Stimulated activated CD4-positive, alpha-beta T cell treated with anti-CD3 and anti-CD28 coated beads, Interleukin-1b, Interleukin-23, amount 100 ng/mL, for 1 hour (primary cell): ENCODE data around the gene IP6K1.
"Not testable (repeated sequence)": the region's sequence is repeated elsewhere in the genome, so short reads cannot be mapped to it uniquely, and the experiment has no call there.

Source experiments
- DNase-seq, 2 donors: peaks; one replicate each; pipeline ENCODE4 v3.0.0-alpha.2; 2020; ENCODE audit warnings: low read depth in 2 of 2

IP6K1 gene

GRCh38 chr3:49712166-49712565, 74.2 kb downstream of the IP6K1 start:
- no peak for DNase-seq

GRCh38 chr3:49711489-49711888, 74.9 kb downstream of the IP6K1 start:
- no peak for DNase-seq

GRCh38 chr3:49709852-49710251, 76.5 kb downstream of the IP6K1 start:
- no peak for DNase-seq

GRCh38 chr3:49707113-49707480, 79.2 kb downstream of the IP6K1 start:
- DNase-seq, result no peak

- DNase-seq, result no peak
Observed at GRCh38 chr3:49706456-49707112, 79.8 kb downstream of the IP6K1 start.

GRCh38 chr3:49705390-49705960, 80.9 kb downstream of the IP6K1 start:
- DNase-seq, result no peak

- no peak for DNase-seq
Observed at GRCh38 chr3:49704629-49705028, 81.7 kb downstream of the IP6K1 start.

- DNase-seq, result no peak
Observed at GRCh38 chr3:49703956-49704355, 82.4 kb downstream of the IP6K1 start.

- DNase-seq, result peak in 1 of 2 donors; percentile 31
Observed at GRCh38 chr3:49703443-49703927, 82.9 kb downstream of the IP6K1 start.

GRCh38 chr3:49702672-49703071, 83.7 kb downstream of the IP6K1 start:
- no peak for DNase-seq

- DNase-seq, result no peak
Observed at GRCh38 chr3:49701388-49702077, 84.8 kb downstream of the IP6K1 start.

GRCh38 chr3:49700453-49701128, 85.8 kb downstream of the IP6K1 start:
- no peak for DNase-seq

- DNase-seq, result no peak
Observed at GRCh38 chr3:49700014-49700413, 86.3 kb downstream of the IP6K1 start.

- DNase-seq, result no peak
Observed at GRCh38 chr3:49699281-49699979, 86.9 kb downstream of the IP6K1 start.

GRCh38 chr3:49695350-49696015, 90.9 kb downstream of the IP6K1 start:
- not testable (repeated sequence) for DNase-seq

- DNase-seq, result not testable (repeated sequence)
Observed at GRCh38 chr3:49694409-49695070, 91.8 kb downstream of the IP6K1 start.

GRCh38 chr3:49691481-49691880, 94.9 kb downstream of the IP6K1 start:
- DNase-seq, result not testable (repeated sequence)

- DNase-seq, result not testable (repeated sequence)
Observed at GRCh38 chr3:49690856-49691255, 95.5 kb downstream of the IP6K1 start.

GRCh38 chr3:49689908-49690624, 96.3 kb downstream of the IP6K1 start:
- not testable (repeated sequence) for DNase-seq
